Mammary epithelial cell (primary cell): ENCODE results near the gene ARFGAP1.

ENCODE experiments used
- CTCF ChIP-seq, 2 donors: IDR thresholded peaks in 1 of 2; conservative IDR thresholded peaks in 1 of 2; 2 replicates each; pipeline ENCODE4 v1.5.1; 2011 to 2012; ENCODE audit warnings: inconsistent platforms in 2 of 2, low read length in 2 of 2, mild to moderate bottlenecking in 2 of 2, control low read depth in 1 of 2, low read depth in 1 of 2; ENCODE audit not compliant: insufficient read depth in 1 of 2; ENCODE audit errors: extremely low read depth in 1 of 2
- EZH2 ChIP-seq: IDR thresholded peaks from 2 replicates; pipeline ENCODE4 v1.6.1; 2012; ENCODE audit warnings: low read length, inconsistent platforms, borderline replicate concordance

- TF ChIP-seq CTCF (conservative IDR thresholded peaks at IDR 0.05 in 1 of 2, IDR thresholded peaks at IDR 0.05 in 1 of 2; ENCODE audit: extremely low read depth in 1 of 2, insufficient read depth in 1 of 2, low read depth in 1 of 2, low read length in 2 of 2) (no peak), EZH2 (no peak)
These were observed 63.1 kb downstream of the ARFGAP1 start for GRCh38 chr20:63335711-63336110.
